ENCODE data around the gene IFNA10.
"Not testable (repeated sequence)": the region's sequence is repeated elsewhere in the genome, so short reads cannot be mapped to it uniquely, and the experiment has no call there.

GRCh38 chr9:21194867-21195776 lies 11.8 kb downstream of the IFNA10 start:
- TF ChIP-seq ZNF687 (IDR thresholded peaks at IDR 0.05); ZNF274 (IDR thresholded peaks at IDR 0.05; ENCODE audit: insufficient read depth, insufficient read length): not testable (repeated sequence)

All from GM12878 (cell line).